Activated T-helper 1 cell treated with anti-CD3 and anti-CD28 coated beads, Interleukin-2, amount 50 U/mL, for 16 hours (primary cell): ENCODE results near the gene NTN1.

Source experiments
- DNase-seq, 2 donors: peaks; one replicate each; pipeline ENCODE4 v3.0.0-alpha.2; 2020; ENCODE audit warnings: low read depth in 1 of 2, low spot score in 1 of 2

Gene NTN1

DNA sequence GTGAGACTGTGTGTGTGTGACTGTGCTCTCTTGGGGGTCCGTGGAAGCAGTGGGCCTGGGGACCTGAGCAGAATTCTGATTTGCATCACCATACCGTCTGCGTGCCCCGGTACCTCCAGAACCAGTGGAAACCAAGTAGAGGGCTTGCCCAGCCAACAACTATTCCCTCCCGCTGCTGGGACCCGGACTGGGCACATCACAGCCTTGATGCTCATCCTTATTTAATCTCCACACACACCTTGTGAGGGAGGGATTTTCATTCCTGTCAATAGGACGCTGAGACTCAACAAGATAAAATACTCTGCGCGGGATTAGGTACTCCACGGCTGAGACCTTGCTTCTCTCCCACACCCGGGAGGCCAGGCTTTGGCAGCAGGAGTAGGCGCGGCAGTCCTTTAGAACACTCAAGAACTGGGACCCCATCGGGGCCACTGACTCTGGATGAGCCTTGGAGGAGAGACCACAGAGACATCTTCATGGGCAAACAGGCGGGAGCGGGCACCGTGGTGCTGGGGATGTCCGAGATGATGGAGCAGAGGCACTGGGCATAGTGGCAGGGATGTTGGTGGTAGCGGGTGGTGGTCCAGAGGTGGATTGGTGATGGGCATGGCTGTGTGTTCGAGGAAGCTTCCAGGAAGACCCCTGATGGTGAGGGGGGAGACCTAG, 208.0 kb downstream of the NTN1 start:
- no peak for DNase-seq

DNA sequence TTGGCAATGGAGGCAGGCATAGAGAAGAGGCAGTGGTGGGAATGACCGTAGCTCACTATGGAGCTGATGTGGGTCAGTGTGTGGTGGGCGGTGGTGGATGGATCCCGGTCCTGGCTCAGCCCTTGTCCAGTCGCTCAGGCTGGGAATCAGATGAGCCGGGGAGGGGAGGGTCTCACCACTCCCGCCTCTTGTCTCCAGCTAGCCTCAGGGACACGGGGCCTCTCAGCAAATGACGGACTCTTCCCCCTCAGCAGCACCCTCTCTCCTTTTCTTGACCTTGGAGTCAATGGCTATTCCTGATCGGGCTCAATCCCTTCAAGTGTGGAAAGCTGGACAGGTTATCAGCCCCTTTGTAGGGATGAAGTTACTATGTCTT, 208.5 kb downstream of the NTN1 start:
- DNase-seq = no peak

DNA sequence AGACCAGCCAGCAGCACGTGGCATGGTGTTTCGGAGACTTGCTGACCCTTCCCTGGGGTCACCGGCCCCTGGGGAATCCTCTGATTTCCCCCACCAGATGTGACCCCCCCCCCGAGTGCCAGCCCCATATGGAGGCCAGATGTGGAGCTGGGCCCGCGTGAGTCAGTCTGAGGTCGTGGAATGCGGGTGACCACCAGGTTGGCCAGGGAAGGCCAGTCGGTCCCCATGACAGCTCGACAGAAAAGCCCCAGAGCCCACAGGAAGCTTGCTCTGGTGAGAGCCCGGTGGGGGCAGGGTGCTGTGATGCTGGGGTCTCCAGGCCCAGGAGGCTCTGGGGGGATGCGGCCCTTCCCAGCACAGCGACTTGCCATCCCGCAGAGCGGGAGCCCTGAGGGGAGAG, 209.0 kb downstream of the NTN1 start:
- no peak for DNase-seq

DNA sequence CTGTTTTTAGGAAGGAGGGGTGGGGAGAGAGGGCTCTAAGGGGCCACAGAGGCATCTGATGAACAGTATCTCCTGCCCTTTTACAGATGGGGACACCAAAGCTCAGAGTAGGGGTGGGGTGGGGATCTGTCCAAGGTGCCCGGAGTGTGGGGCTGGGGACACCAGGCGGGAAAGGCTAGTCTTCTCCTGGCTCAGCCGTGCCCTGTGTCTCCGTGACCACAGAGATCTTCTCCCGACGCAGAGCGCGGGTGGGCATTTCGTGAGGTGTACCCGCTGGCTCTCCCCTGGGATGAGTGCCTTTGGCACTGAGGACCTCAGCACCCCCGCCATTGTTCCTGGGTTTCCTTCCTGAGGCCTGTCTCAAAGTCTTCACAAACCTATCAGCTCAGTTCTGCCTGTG, 209.6 kb downstream of the NTN1 start:
- DNase-seq = no peak

DNA sequence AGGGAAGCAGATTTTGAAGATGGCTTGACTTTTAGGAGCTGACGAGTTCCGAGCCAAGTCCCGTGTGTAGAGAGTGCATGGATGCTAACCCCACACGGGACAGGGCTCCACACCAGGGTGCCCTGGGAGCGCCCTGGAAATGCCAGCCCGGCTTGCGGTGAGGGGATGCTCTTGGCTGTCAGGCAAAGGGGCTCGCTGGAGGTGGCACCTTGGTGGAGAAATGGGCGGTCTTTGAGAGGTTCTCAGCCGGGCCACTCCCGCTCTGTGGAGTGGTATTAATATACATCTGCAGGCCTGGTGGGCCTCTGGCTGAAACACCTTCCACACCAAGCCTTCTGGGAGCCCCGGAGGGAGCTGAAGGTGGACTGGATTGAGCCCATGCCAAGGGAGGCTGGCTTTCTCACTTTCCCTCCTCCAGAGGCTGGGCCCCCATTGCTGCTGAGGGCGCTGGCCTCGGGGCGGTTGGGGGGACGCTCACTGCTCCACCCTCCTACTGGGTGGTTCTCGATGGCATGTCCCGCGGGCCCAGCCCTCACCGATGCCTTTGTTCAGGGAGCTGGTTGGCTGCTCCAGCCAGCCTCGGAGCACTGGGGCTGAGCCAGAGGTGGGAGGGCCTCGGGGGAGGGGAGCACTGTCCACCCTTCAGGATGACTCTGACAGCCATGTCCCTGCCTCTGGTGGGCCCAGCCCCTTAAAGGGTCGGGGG, 210.3 kb downstream of the NTN1 start:
- no peak for DNase-seq

DNA sequence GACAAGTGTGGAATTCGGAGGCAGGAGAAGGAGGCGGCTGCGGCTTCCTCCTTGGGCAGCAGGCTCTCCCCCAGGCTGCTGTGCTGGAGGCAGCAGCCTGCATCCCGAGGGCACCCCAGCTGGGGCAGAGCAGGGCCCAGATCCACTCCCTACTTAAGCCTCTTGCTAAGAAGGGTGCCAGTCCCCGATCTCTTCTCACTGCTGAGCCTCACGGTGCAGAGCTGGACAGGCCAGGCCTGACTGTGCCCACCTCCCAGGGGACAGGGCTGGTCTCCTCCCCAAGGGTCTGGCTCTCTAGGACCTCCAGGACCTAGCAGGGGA, 210.8 kb downstream of the NTN1 start:
- no peak for DNase-seq

DNA sequence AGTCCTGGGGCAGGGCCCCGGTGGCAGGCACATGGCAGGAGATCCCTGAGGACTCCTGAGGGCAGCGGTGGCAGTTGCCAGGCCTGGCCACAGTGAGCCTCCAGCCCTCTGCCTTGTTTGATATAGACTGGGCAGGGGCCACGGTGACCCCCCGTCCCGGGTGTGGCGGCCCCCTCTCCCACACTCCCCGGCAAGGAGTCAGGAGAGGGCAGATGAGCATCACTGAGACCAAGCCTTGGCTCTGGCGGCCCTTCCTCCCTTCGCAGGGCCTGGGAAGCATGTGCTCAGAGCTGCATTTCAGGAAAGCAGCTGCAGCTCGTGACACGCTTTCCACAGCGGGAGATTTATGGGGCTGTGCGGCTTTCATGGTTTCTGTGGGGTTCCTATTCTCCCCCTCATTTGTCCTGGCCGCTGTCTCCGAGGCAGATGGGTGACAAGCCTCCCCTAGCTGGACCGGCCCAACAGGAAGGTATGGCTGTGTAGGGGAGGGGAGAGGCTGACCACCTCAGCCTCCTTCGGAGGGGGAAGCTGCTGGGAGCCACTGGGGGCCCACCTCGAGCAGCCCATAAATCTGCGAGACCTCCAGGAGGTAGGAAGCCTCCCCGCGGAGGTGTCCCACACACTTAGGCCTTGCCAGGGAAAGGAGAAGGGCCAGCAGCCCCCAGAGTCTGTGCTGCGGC, 211.4 kb downstream of the NTN1 start:
- DNase-seq = no peak

DNA sequence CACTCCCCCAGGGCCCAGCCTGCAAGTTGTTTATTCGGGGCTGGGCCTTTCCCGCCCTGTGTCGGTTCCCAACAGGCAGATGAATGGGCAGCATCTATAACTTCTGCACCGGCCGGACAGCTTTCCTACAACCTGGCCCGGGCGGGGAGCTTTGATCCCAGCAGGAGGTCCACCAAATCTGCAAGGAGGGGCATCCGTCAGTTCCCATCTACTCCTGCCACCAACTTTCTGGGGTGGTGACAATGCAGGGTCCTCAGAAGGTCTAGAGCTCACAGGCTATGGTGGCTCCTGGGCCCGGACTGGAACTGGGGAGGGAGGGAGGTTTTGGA, 211.9 kb downstream of the NTN1 start:
- no peak for DNase-seq

DNA sequence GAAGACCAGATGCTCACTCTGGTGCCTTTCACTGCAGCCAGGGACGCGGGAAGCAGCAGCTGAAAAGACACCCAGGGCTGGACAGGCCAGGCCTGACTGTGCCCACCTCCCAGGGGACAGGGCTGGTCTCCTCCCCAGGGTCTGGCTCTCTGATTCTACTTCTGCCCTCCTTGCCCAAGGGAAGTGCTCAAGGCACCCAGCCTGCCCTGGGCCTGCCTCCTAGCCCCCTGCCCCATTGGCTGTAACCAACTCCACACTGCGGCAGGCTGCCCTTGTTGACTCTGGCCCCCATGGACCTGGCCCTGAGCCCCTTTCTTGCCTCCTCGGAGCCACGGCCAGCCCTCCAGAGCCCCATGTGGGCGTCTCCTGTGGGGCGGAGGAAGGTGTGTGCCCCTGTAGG, 212.5 kb downstream of the NTN1 start:
- DNase-seq = no peak

DNA sequence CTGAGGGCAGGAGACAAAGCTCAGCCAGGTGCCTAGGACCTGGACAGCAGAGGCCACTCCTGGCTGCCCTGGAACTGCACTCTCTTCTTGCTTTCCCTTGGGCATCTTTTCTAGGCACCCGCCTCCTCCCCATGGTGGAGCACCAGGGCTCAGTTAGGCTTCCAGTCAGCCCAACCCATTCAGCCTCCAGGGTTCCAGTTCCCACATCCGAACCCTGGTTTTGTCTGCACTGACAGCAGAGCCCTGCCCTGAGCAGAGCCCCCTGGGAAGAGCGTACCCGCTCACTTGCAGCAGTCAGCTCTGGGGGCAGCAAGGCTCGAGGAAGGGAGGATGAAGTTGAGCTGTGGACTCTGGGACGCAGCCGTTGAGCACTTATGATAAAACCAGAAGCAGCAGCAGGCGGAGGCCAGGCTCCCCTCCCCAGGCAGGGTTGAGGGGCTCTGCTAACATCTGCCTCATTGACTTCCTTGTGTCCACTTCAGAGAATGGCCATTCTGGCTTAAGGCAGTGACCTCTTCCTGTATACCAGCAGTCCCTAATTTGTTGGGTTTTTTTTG, 213.2 kb downstream of the NTN1 start:
- no peak for DNase-seq

DNA sequence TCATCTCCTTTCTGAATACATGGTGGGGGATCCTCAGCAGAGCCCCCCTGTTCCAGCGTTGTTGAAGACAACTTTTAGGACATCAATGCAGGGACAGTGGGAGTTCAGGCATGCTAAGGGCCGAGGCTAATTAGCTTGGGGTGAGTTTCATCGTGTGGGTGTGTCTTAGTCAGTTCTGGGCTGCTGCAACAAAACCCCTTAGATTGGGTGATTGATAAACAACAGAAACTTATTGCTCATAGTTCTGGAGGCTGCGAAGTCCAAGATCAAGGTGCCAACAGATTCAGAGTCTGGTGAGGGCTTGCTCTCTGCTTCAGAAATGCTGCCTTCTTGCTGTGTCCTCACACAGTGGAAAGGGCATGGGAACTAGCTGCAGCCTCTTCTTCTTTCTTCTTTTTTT, 214.0 kb downstream of the NTN1 start:
- DNase-seq = no peak

DNA sequence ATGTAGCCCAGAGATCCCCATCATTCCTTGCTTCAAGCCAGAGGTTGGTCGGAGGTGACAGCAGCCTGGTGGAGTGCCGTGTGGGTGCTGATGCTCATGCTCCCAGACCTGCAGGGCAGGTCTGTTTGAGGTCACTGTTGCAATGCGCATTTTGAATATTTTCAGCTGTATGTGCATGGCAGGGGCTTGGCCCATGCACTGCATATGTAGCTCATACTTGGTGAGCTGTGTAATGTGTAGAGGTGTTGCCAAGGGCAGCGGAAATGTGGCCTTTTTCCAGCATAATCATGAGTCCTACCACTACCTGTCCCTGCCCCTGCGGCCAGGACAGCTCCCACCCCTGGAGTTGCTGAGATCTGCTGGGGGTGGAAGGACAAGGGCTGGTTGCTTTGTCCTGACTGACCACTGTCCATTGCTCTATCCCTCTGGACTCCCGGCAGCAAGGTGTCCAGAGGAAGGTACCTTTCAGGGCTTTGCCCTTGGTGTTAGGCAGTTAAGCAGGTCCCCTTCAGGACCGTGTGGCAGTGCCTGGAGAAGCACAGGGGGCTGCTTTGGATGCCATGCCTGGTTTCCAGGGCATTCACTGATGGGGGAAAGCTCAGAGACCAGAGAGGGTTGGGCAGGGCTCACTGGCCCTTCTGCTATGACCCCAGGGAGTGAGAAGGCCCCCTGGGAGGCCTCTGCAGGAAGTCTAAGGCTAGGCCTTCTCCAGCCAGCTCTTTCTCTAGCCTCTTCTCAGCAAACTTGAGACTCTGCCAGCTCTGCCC, 215.2 kb downstream of the NTN1 start:
- DNase-seq = no peak

DNA sequence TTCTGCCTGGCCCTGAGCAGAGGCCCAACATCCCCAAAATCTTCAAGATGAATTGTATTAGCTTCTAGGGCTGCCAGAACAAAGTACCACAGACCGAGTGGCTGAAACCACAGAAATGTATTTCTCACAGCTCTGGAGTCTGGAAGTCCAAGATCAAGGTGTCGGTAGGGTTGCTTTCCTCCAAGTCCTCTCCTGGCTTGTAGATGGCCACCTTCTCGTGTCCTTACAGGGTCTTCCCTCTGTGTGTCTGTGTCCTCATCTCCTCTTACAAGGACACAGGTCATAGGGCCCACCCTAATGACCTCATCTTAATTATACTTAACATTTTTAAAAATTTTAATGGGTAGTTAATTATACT, 215.7 kb downstream of the NTN1 start:
- no peak for DNase-seq

DNA sequence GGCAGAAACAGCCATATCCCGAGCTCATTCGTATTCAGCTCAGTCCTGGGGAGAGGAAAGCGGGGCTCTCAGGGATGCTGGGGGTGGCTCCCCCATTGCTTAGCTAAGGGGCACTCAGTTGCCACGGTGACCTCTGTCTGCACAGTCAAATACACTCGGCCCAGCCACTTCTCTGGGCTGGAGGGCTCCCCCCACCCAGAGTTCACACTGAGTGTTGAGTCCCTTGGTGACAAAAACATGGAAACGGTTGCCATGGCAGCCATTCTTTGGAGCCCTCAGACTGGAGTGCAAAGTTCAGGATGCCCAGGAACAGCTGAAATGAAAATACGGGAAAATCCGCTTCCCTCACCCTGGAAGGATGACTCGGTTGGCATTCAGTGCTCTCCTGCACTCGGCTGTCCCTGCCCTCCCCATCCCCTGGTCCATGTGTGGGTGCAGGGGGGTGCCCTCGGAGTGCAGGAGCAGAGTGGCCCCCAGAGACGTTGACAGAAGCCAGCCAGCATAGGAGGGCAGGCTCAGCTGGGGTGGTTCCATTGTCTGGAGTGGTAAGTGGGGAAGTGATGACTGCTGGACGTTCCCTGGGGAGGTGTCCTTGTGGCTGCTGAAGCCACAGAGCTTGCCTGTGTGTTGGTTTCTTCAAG, 216.5 kb downstream of the NTN1 start:
- DNase-seq = no peak

DNA sequence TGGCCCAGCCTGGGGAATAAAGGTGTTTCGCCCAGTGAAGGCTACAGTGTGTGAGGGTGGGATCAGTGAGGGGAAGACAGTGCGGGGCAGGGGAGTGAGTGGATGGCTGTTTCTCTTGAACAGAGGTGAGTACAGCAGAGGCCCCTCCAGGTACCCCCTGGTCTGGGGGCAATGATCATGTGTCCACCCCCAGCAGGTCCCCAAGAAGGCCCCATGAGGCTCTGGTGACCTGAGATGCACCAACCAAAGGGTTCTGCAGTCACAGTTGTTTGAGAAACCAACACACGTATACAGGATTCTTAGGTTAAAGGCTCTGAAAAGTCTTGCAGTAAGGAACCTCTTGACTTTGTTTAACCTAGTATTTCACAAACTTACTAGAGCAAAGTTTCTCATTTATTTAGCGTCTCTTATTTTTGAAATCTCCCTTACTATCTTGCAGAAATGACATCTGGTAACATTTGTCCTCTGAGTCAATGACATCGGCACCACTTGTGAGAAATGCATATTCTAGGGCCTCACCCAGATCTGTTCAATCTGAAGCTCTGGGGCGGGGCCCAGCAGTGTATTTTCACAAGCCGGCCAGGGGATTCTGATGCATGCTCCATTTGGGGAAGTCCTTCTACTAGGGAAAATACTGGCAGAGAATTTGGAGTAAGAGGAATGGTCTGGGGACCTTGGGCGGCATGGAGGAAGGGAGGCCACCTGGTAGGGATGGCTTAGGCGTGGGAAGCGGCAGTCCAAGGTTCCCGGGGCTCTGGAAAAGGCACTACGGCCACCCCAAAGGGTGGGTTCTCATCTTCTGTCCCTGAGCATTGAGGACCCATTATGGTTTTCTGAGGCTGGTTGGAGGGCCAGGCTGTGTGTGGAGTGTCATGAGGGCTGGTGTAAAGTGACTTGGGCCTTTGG, 217.3 kb downstream of the NTN1 start:
- no peak for DNase-seq

DNA sequence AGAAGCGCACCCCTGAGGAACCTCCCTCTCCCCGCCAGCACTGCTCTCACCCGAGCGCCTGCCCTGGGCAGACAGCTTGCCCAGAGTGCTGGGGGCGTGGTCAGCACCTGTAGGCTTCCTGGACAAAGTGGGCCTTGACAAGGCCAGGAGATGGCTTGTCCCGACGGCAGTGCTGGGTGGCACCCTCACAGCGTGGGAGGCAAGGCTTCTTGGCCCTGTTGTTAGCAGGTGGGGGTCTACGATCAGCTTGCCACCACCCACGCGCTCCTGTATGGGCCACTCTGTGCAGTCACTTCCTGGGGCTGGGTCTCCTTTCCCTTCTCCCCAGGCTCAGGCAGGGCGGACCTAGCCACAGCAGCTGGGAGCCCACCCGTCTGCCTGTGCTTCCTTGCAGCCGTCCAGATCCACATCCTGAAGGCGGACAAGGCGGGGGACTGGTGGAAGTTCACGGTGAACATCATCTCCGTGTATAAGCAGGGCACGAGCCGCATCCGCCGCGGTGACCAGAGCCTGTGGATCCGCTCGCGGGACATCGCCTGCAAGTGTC, 218.0 kb downstream of the NTN1 start:
- no peak for DNase-seq

DNA sequence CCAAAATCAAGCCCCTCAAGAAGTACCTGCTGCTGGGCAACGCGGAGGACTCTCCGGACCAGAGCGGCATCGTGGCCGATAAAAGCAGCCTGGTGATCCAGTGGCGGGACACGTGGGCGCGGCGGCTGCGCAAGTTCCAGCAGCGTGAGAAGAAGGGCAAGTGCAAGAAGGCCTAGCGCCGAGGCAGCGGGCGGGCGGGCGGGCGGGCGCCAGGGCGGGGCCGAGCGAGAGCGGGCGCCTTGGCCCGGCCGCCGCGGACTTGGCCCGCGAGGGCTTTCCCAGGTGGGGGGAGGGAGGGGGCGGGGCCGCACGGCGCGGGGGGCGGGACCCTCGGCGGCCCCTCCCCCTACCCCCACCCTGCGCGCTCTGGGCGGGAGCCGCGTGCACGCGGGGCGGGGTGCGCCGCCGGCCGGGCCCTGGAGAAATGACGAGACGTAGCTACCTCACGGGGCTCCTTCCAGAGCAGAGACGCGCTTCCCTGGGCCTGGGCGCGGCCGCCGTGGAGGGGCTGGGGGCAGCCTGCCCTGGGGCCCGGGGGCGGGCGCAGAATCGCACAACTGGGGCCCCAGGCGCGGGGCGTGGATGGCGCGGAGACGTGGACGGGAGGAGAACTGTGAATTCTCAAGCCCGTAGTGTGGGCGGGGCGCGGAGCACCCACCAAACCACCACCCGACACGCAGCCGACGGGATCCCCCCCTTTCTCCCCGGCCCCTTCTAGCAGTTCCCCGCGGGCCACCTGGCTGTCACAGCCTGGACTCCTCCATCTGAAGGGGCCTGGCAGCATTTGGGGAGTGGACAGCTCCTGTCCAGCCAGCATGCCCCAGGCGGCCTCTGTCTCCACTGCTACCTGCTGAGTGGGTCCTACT, 218.7 kb downstream of the NTN1 start:
- peak; percentile 46 to 56 for DNase-seq

DNA sequence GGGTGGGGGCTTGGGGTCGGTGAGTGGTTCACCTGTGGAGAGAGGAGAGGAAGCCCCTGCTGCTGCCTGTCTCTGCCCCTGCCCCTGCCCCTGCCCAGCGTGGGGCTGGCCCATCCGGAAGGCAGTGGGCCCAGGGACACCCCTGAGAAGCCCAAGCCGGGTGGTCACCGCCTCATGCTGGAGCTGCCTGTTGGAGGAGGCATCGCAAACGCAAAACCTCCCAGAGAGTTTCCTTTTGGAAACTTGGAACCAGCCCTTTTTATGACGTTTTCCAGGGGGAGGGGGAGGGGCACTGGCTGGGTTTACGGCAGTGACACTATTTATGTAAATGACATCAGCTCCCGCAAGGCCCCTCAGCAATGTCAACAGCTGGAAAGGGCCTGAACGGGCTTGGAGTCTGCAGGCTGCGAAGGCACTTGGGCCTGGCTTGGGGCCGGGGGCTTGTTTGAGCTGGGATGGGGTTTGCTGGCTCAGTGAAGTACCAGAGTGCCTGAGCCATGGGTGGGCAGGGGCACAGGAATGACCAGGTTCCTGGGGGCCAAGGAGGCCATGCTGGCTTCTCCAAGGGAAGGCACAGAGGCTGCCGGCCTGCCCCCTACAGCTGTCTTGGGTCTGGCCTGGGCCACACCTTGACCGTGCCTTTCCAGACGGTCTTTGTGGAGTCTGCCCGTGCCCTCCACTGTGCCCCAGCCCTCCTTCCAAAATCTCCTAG, 219.5 kb downstream of the NTN1 start:
- no peak for DNase-seq

DNA sequence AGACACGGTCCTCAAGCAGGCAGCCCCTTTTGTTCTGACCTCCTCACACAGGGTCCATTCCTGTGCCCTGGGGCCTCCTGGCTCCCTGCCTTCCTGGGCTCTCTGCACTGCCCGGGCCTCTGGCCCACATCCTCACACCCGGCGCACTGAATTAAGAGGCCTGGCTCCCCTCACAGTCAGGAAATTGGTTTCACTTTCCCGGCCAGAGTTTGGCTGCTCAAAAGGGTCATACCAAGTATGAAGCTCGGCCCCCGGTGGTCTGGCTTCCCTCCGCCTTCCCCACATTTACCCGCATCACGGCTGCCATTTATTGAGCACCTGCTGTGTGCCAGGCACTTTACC, 220.0 kb downstream of the NTN1 start:
- DNase-seq = no peak
